KOPT-K1 (cell line): ENCODE data around the gene FAM3C.
"Not testable (repeated sequence)": the region's sequence is repeated elsewhere in the genome, so short reads cannot be mapped to it uniquely, and the experiment has no call there.

Source experiments
- H3K27ac ChIP-seq: fragments of 200-600 bp; sonication (generic); 2 replicates; pipeline ENCODE4 v1.5.1; 2016; ENCODE audit warnings: antibody characterized with exemption, mild to moderate bottlenecking, low read depth, low read length; ENCODE audit not compliant: poor library complexity, severe bottlenecking
- H3K36me3 ChIP-seq: fragments of 200-600 bp; sonication (generic); 2 replicates; pipeline ENCODE4 v1.5.1; 2017; ENCODE audit warnings: antibody characterized with exemption, mild to moderate bottlenecking, low read length, moderate library complexity; ENCODE audit not compliant: insufficient read depth
- H3K9me3 ChIP-seq: fragments of 200-600 bp; sonication (generic); 2 replicates; pipeline ENCODE4 v1.5.1; 2017; ENCODE audit warnings: antibody characterized with exemption, low read length, mild to moderate bottlenecking; ENCODE audit not compliant: insufficient read depth, poor library complexity, severe bottlenecking

The FAM3C gene

GRCh38 chr7:121337398-121337797 lies 58.7 kb downstream of the FAM3C start:
- Histone ChIP-seq H3K9me3 (no peaks in the 10 kb centered on the region), H3K36me3 (peaks cover 2% of the 10 kb centered on the region; the same call in 1 of the 2 replicates), H3K27ac (no peak overlapping the region)

- H3K27ac ChIP-seq = no peak overlapping the region
- no peaks in the 10 kb centered on the region for H3K9me3 ChIP-seq
- no peaks in the 10 kb centered on the region for H3K36me3 ChIP-seq
Measured at GRCh38 chr7:121336579-121336978, 59.5 kb downstream of the FAM3C start.

GRCh38 chr7:121334875-121335648 lies 61.0 kb downstream of the FAM3C start:
- H3K9me3 ChIP-seq = no peaks in the 10 kb centered on the region
- no peaks in the 10 kb centered on the region for H3K36me3 ChIP-seq
- no peak overlapping the region for H3K27ac ChIP-seq

GRCh38 chr7:121334376-121334775 lies 61.7 kb downstream of the FAM3C start:
- Histone ChIP-seq H3K36me3 (no peaks in the 10 kb centered on the region), H3K27ac (no peak overlapping the region), H3K9me3 (no peaks in the 10 kb centered on the region)

- no peaks in the 10 kb centered on the region for H3K36me3 ChIP-seq
- no peak overlapping the region for H3K27ac ChIP-seq
Measured at GRCh38 chr7:121331574-121331973, 64.5 kb downstream of the FAM3C start.

GRCh38 chr7:121331048-121331447 lies 65.1 kb downstream of the FAM3C start:
- H3K27ac ChIP-seq = no peak overlapping the region
- no peaks in the 10 kb centered on the region for H3K36me3 ChIP-seq
- no peaks in the 10 kb centered on the region for H3K9me3 ChIP-seq

More at GRCh38 chr7:121331574-121331973, 64.5 kb downstream of the FAM3C start:
- no peaks in the 10 kb centered on the region for H3K9me3 ChIP-seq

GRCh38 chr7:121330053-121330833 lies 65.9 kb downstream of the FAM3C start:
- Histone ChIP-seq H3K27ac (no peak overlapping the region), H3K36me3 (no peaks in the 10 kb centered on the region), H3K9me3 (no peaks in the 10 kb centered on the region)

- Histone ChIP-seq H3K27ac (no peak overlapping the region), H3K9me3 (no peaks in the 10 kb centered on the region), H3K36me3 (no peaks in the 10 kb centered on the region)
Measured at GRCh38 chr7:121329191-121330052, 66.7 kb downstream of the FAM3C start.

- no peak within 1 kb of the TSS for H3K27ac ChIP-seq
- H3K9me3 ChIP-seq = no peaks in the 10 kb centered on the region
- H3K36me3 ChIP-seq = no peaks in the 10 kb centered on the region
Measured at GRCh38 chr7:121328508-121329190, 67.5 kb downstream of the FAM3C start, which contains the start of gene WNT16. Gene WNT16 (plus strand): TSS chr7:121329000. CDS start chr7:121329293, 293 bp downstream.

- no peaks in the 10 kb centered on the region for H3K9me3 ChIP-seq
- no peaks in the 10 kb centered on the region for H3K36me3 ChIP-seq
- H3K27ac ChIP-seq = no peak overlapping the region
Measured at GRCh38 chr7:121327671-121328070, 68.4 kb downstream of the FAM3C start.

- Histone ChIP-seq H3K27ac (no peak overlapping the region), H3K9me3 (no peaks in the 10 kb centered on the region), H3K36me3 (no peaks in the 10 kb centered on the region)
Measured at GRCh38 chr7:121323515-121324302, 72.4 kb downstream of the FAM3C start.

GRCh38 chr7:121322460-121322859 lies 73.6 kb downstream of the FAM3C start:
- Histone ChIP-seq H3K9me3 (no peaks in the 10 kb centered on the region), H3K27ac (no peak overlapping the region), H3K36me3 (no peaks in the 10 kb centered on the region)

GRCh38 chr7:121315170-121315569 lies 80.9 kb downstream of the FAM3C start:
- H3K27ac ChIP-seq, H3K36me3 ChIP-seq, H3K9me3 ChIP-seq: not testable (repeated sequence)
